ENCODE data around the gene PLCL1.

Gene PLCL1

GRCh38 chr2:197784956-197785941, 19.1 kb upstream of the PLCL1 start, which contains the start of gene BOLL:
TSS of gene BOLL (minus strand) at chr2:197785319. CDS start at chr2:197781850, 3,469 bp downstream.
- H3K27ac ChIP-seq, result no peak within 1 kb of the TSS
- TF ChIP-seq ZFX (IDR thresholded peaks at IDR 0.05), result no peak
- TF ChIP-seq CTCF (conservative IDR thresholded peaks at IDR 0.05), result no peak

GRCh38 chr2:197786010-197786877, 18.1 kb upstream of the PLCL1 start:
- H3K27ac ChIP-seq, result no peak overlapping the region
- peak; percentile 58 for TF ChIP-seq CTCF (conservative IDR thresholded peaks at IDR 0.05)
- TF ChIP-seq ZFX (IDR thresholded peaks at IDR 0.05), result no peak

- no peak overlapping the region for H3K27ac ChIP-seq
- TF ChIP-seq CTCF (conservative IDR thresholded peaks at IDR 0.05) (no peak), ZFX (IDR thresholded peaks at IDR 0.05) (no peak)
These were observed 10.9 kb upstream of the PLCL1 start for GRCh38 chr2:197793456-197793855.

- TF ChIP-seq CTCF (conservative IDR thresholded peaks at IDR 0.05) (no peak), ZFX (IDR thresholded peaks at IDR 0.05) (no peak)
- no peak overlapping the region for H3K27ac ChIP-seq
These were observed 9.1 kb upstream of the PLCL1 start for GRCh38 chr2:197795277-197795676.

- TF ChIP-seq CTCF (conservative IDR thresholded peaks at IDR 0.05), result no peak
- no peak for TF ChIP-seq ZFX (IDR thresholded peaks at IDR 0.05)
These were observed 6.2 kb upstream of the PLCL1 start for GRCh38 chr2:197798187-197798586.

GRCh38 chr2:197799068-197799467, 5.3 kb upstream of the PLCL1 start:
- no peak overlapping the region for H3K27ac ChIP-seq
- no peak for TF ChIP-seq CTCF (conservative IDR thresholded peaks at IDR 0.05)
- TF ChIP-seq ZFX (IDR thresholded peaks at IDR 0.05), result no peak

More at GRCh38 chr2:197798187-197798586, 6.2 kb upstream of the PLCL1 start:
- H3K27ac ChIP-seq, result no peak overlapping the region
